Measurements from ENCODE around the gene BNC2.
"Not testable (repeated sequence)": the region's sequence is repeated elsewhere in the genome, so short reads cannot be mapped to it uniquely, and the experiment has no call there.

The BNC2 gene

DNA sequence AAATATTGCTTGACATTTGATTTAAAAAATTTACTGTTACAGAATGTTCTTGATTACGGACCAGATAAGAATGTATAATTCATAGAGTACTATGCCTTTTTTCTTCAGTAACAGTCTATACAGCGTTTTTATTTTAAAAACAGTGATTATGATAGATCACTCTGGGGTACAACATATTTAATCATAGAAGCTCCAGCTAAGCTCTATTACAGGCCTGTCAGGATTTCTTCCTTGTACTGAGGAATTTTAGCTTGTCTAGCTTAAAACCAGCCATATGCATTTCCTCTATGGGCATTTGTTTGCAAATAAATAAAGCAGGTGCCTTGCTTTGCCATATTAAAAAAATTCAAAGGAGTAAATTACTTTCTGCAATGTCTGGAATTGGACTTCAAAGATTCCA lies 423.8 kb downstream of the BNC2 start:
- Mint-ChIP-seq H3K27ac (no peak overlapping the region), H3K9me3 (no peaks in the 10 kb centered on the region), H3K27me3 (no peaks in the 10 kb centered on the region), H3K4me1 (no peaks in the 10 kb centered on the region), H3K4me3 (no peak overlapping the region)
- DNase-seq (no peak), ATAC-seq (no peak)

DNA sequence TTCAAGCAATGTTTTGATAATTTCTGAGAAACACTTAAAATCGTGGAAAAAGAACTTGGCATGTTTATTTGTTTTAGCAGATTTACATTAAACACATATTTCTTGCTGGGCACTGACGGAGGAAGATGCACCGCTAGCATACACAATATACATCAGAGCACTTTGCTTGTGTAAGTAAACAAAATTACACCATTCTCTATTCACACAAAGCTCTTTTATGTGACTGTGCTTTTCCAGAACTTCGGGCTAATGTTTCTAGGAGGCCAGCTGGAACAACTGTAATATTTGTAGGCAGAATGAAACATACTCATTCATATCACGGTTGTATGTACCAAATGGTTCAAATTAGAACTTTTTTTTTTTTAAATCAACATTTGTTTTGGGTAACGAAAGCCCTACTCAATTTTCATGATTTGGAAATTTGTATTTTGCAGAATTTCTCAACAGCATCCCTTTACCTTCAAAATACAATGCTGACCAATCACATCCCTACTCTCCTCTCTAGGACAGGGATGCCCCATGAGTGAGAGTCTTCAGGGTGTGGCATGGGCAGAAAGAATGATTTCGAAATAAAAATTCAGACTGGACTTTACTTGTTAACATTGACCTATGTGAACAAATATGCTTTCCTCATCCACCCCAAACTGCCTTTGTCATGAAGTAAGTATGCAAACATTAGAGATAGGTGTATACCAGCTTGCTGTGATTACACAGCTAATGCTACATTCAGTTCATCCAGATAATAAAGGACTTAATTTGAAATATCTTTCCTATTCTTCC lies 425.1 kb downstream of the BNC2 start:
- Mint-ChIP-seq H3K27me3 (no peaks in the 10 kb centered on the region), H3K4me3 (no peak overlapping the region), H3K9me3 (no peaks in the 10 kb centered on the region), H3K27ac (no peak overlapping the region), H3K4me1 (no peaks in the 10 kb centered on the region)
- no peak for DNase-seq
- ATAC-seq: no peak

DNA sequence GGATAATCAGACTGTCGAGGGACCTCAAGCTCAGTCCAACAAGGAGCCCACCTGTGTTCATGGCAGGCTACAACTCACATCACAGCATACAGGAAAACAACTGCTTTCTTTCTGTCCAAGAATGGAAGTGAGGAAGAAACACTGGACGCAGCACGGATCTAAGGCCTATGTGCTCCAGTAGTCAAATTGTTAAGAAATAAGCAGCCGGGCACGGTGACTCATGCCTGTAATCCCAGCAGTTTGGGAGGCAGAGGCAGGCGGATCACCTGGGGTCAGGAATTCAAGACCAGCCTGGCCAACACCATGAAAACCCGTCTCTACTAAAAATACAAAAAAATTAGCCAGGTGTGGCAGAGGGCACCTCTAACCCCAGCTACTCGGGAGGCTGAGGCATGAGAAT lies 427.8 kb downstream of the BNC2 start:
- DNase-seq (no peak), ATAC-seq (no peak)
- no peak overlapping the region for H3K4me3 Mint-ChIP-seq
- no peak overlapping the region for H3K27ac Mint-ChIP-seq
- H3K4me1 Mint-ChIP-seq: no peaks in the 10 kb centered on the region
- H3K9me3 Mint-ChIP-seq: peaks cover 0 to 4% of the 10 kb centered on the region in 2 donors
- peaks cover 8% of the 10 kb centered on the region for H3K27me3 Mint-ChIP-seq

DNA sequence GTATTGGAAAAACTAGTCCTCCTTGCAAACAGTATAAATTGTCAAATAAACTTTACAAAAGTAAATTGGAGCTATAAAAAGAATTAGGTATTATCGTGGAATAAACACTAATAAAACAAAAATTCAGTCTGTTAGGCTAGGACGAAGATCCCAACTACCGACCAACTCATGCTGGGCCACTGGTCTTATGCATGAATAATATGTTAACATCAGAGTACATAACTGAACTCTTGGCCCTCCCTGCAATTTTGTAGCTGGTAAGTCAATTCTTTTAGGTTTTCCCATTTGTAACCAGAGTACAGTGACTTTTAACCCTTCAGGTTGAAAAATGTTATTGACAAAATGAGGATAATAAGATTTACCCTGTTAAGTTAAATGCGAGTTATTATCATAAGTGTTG lies 428.7 kb downstream of the BNC2 start:
- no peak overlapping the region for H3K27ac Mint-ChIP-seq
- H3K4me3 Mint-ChIP-seq: no peak overlapping the region
- peaks cover 8% of the 10 kb centered on the region for H3K27me3 Mint-ChIP-seq
- DNase-seq: no peak
- peaks cover 2 to 4% of the 10 kb centered on the region in 2 donors for H3K9me3 Mint-ChIP-seq
- H3K4me1 Mint-ChIP-seq: no peaks in the 10 kb centered on the region
- no peak for ATAC-seq

DNA sequence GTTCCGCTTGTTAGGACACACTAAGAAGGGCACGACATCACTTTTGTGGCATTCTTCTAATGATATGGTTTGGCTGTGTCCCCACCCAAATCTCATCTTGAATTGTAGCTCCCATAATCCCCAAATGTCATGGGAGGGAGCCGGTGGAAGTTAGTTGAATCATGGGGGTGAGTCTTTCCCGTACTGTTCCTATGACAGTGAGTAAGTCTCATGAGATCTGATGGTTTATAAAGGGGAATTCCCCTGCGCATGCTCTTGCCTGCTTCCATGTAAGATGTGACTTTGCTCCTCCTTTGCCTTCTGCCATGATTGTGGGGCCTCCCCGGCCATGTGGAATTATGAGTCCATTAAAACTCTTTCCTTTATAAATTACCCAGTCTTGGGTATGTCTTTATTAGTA lies 431.6 kb downstream of the BNC2 start:
- H3K27ac Mint-ChIP-seq, H3K4me3 Mint-ChIP-seq, DNase-seq, ATAC-seq, H3K4me1 Mint-ChIP-seq, H3K27me3 Mint-ChIP-seq: not testable (repeated sequence)
- peaks cover 10 to 16% of the 10 kb centered on the region in 2 donors for H3K9me3 Mint-ChIP-seq

DNA sequence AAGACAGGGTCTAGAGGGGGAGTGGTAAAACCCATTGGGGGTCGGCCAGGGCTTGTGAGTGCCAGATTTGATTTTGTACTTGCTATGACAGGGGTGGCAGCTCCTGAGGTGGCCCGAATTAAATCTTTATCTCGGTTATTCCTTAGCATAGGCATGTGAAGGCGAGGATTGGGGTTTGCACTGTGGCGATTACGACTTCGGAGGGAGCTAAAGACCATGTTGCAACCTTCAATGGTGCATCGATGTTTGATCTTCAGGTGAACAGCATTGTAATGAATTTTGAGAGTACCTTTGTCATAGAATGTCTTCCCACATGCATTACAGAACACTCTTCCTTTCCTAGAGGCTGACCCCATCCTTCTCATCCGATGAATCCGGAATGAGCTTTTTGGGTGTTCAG lies 433.9 kb downstream of the BNC2 start:
- peaks cover 8% of the 10 kb centered on the region for H3K27me3 Mint-ChIP-seq
- no peaks in the 10 kb centered on the region for H3K4me1 Mint-ChIP-seq
- no peak overlapping the region for H3K27ac Mint-ChIP-seq
- ATAC-seq (no peak), DNase-seq (no peak)
- H3K4me3 Mint-ChIP-seq: no peak overlapping the region
- peaks cover 10 to 16% of the 10 kb centered on the region in 2 donors for H3K9me3 Mint-ChIP-seq

DNA sequence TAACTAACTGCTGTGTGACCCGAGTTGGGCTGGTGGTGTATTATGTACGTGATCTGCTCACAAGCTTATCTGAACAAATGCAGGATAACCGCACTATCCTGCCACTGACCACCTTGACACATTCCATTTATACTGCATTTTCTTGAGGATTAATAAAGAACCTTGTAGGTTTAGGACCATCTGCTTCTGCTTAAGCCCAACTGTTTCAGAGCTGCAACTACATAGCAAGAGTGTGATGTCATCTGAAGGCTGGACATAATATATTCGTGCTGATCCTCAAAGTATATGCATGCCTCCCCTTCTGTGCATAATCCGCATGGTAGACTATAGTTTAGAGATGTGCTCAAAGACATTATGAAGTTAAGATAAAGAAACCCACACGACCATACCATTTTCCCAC lies 435.9 kb downstream of the BNC2 start:
- Mint-ChIP-seq H3K4me1 (no peaks in the 10 kb centered on the region), H3K9me3 (peaks cover 10 to 16% of the 10 kb centered on the region in 2 donors), H3K27me3 (peaks cover 8% of the 10 kb centered on the region), H3K4me3 (no peak overlapping the region), H3K27ac (no peak overlapping the region)
- DNase-seq (no peak), ATAC-seq (no peak)

DNA sequence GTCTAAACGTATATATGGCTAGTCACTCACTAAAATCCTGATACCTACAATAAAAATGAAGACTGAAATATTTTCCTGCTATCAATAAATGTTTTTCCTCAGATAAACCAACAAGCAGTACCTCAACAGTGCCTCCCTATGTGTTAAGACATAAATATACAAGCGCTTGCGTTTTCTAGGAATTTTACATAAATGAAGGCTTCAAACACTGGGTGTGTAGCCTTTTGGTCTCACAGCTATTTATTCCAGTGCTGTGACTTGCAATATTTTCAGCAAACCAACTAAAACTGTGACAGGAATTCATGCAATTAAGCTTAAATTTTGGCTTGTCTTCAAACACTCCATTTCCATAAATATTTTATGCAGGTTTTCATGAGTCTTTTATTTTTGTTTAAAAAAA lies 437.0 kb downstream of the BNC2 start:
- DNase-seq (no peak), ATAC-seq (no peak)
- Mint-ChIP-seq H3K27me3 (no peaks in the 10 kb centered on the region), H3K4me3 (no peak overlapping the region), H3K4me1 (no peaks in the 10 kb centered on the region), H3K9me3 (peaks cover 6 to 16% of the 10 kb centered on the region in 2 donors), H3K27ac (no peak overlapping the region)

DNA sequence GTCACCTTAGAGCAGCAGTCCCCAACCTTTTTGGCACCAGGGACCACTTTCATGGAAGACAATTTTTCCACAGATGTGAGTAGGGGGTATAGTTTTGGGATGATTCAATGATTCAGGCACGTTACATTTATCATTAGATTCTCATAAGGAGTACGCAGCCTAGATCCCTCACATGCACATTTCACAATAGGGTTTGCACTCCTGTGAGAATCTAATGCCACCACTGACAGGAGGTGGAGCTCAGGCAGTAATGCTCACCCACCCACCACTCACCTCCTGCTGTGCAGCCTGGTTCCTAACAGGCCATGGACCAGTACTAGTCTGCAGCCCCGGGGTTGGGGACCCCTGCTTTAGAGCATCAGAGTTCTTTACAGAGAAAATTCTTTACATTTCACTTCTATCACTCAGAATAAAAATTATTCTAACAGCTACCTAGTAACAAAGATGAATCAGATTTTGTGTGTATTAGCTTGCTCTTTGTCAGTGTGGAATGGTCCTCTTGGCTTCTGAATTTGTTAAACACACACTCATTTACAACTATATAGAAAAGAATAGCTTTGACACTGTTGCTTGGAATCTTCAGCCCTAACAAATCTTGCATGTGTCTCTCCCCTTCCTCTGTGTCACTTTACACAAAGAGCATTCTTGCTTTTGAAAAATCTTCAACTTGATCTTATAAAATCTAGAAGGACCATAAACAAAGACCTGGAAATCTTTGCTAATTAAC lies 438.6 kb downstream of the BNC2 start:
- no peaks in the 10 kb centered on the region for H3K27me3 Mint-ChIP-seq
- H3K4me3 Mint-ChIP-seq: no peak overlapping the region
- peaks cover 6 to 14% of the 10 kb centered on the region in 2 donors for H3K9me3 Mint-ChIP-seq
- no peaks in the 10 kb centered on the region for H3K4me1 Mint-ChIP-seq
- ATAC-seq (no peak), DNase-seq (no peak)
- H3K27ac Mint-ChIP-seq: no peak overlapping the region

DNA sequence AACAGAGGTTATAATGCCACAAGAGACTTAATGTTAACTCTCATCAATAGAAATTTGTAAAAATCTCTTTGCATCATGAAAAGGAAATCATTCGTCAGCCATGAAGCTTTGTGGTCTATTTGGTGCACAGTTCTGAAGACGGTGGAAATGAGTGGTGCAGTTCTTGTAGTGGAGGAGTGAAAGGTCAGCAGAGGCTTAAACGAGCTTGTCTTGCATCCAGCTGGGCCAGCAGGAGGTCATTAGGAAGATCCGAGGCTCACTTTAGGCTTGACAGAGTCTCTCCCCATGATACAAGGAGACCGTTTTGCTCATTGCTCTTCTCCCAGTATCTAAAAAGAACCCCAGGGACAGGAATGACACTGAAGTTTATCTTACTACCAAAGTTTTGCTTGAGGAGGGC lies 440.8 kb downstream of the BNC2 start:
- ATAC-seq: no peak

DNA sequence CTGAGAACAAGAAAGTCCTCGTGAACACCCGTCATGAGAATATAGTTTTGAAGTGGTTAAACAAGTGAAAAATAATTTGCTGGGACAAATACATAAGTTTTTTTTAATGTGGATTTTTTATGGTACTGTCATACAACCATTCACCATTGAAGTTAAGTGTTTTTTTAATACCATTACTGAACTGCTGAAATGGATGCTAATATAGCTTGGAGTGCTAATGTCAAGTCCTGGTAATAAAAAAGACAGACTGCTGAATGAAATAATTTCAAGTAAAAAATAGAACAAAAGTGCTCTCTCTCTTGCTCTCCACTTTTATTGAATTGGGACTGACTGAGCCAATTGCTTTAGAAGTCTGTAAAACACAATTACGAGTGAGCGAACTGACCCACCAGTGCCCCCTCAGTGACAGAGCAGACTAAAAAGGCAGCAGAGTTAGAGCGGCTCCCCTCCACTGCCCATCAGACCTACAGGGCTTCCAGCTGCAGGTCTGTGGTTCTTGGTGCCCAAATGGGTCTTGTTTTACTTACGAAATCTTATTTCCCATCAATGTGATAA lies 442.5 kb downstream of the BNC2 start:
- DNase-seq (no peak), ATAC-seq (no peak)
- Mint-ChIP-seq H3K4me1 (no peaks in the 10 kb centered on the region), H3K9me3 (no peaks in the 10 kb centered on the region), H3K4me3 (no peak overlapping the region), H3K27me3 (no peaks in the 10 kb centered on the region), H3K27ac (no peak overlapping the region)

More for the DNA sequence above, 440.8 kb downstream of the BNC2 start:
- H3K4me1 Mint-ChIP-seq: no peaks in the 10 kb centered on the region
- no peak overlapping the region for H3K4me3 Mint-ChIP-seq
- H3K27ac Mint-ChIP-seq: peak overlapping the region in 1 of 2 donors; percentile 16
- H3K27me3 Mint-ChIP-seq: no peaks in the 10 kb centered on the region
- DNase-seq: no peak
- no peaks in the 10 kb centered on the region for H3K9me3 Mint-ChIP-seq

DNA sequence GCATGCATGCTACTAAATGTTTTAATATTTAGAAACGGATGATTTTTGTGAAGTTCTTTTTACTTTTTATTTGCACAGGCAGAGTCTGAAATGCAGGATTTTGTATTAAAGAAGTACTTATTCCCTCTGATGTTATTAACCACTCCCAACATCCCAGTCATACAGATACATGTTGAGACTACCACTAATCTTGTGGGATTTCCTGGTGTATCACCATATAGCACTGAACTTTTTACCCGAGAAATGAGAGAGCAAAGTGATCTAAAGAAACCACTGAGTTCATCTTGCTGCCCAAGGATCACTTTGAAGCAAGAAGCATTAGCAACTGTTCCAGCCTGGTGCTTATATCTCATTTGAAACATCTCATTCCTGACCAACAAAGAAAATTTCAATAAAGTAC lies 443.8 kb downstream of the BNC2 start:
- H3K9me3 Mint-ChIP-seq: no peaks in the 10 kb centered on the region
- no peak for DNase-seq
- no peaks in the 10 kb centered on the region for H3K27me3 Mint-ChIP-seq
- H3K4me1 Mint-ChIP-seq: no peaks in the 10 kb centered on the region
- ATAC-seq: no peak
- H3K27ac Mint-ChIP-seq: no peak overlapping the region
- no peak overlapping the region for H3K4me3 Mint-ChIP-seq

DNA sequence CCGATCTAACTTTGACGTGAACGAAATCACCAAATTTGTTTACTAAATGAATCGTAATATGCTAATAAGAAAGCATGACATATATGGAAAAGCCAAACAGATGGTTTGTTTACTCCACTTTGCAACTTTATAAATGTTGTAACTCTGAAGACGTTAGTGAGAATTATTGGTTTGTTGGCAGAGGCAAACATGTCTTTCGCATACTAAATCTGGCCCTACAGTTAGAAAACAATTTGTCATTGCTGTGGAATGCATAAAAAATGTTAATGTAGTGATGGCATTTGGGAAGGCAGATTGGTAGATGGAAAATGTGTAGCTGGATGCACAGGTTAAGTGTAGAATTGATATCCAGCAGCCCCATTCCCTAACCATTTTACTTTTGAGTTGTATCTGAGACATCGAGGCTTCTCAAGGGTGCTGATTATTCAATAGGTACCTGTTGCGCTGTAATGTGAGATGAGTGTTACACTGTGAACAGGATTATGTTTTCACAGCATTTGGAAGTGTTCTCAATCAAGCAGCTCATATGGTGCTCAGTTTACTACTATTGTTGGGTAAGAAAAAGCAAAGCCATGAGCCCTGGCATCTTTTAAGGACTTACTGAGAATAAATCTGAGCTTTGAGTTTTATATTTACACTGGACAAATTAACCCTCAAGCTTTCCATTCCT lies 444.8 kb downstream of the BNC2 start:
- Mint-ChIP-seq H3K27ac (no peak overlapping the region), H3K27me3 (no peaks in the 10 kb centered on the region), H3K4me1 (no peaks in the 10 kb centered on the region), H3K9me3 (no peaks in the 10 kb centered on the region), H3K4me3 (no peak overlapping the region)
- DNase-seq (no peak), ATAC-seq (no peak)

DNA sequence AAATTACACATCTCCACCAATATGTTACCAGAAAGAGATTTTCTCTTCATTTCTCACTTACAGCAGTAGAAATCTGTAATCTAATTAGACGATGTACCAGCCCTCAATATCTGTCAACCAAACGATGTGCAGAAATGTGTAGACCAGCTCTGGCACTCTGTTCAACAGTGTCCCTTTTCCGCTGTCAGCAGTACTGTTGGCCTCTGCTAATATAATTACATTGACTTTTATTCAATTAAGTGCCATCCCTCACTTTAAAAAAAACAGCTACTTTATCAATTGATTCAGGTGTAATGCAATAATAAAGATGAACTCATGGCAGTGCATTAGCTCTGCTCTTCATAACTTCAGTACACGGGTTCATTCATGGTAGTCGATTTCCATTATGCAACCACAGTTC lies 448.4 kb downstream of the BNC2 start:
- Mint-ChIP-seq H3K4me1 (no peaks in the 10 kb centered on the region), H3K9me3 (no peaks in the 10 kb centered on the region), H3K27ac (no peak overlapping the region), H3K4me3 (no peak overlapping the region), H3K27me3 (no peaks in the 10 kb centered on the region)
- ATAC-seq (no peak), DNase-seq (no peak)

DNA sequence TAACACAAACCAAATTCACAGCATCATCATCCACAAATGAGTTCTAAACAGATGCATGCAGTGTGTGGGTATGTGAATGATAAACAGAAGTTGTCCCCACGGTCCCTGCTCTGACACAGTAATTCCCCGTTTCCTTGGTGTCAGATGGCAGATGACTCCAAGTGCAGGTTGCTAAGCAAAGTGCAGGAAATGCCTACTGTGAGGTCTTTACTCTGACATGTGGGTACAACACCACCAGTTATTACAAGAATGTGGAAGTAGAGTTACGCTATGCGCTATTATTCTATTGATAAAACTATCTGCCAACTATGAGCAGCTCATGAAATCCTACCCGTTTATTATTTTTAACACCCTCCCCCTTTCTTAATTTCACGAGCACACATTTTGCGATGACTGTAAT lies 448.9 kb downstream of the BNC2 start:
- DNase-seq: no peak
- no peak overlapping the region for H3K27ac Mint-ChIP-seq
- H3K9me3 Mint-ChIP-seq: no peaks in the 10 kb centered on the region
- ATAC-seq: no peak
- no peaks in the 10 kb centered on the region for H3K4me1 Mint-ChIP-seq
- no peak overlapping the region for H3K4me3 Mint-ChIP-seq
- no peaks in the 10 kb centered on the region for H3K27me3 Mint-ChIP-seq

DNA sequence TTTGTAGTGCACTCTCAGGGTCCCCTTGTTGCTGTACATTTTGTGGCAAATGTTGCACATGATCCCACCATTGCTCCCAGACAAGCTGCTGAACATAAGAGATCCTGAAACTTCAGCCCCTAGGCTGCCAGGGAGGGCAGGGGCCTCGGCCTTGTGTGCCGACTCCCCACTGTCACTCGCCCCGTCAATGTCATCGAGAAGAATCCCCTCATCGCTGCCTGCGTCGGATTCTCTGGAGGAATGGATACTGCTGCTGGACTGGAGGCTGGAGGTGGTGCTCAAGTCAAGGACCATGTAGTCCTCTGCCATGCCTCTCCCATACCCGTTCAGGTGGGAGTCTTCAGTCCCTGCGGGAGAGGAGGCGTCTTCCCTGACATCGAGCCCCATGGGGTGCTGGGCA lies 451.3 kb downstream of the BNC2 start:
- Mint-ChIP-seq H3K27me3 (no peaks in the 10 kb centered on the region), H3K27ac (no peak overlapping the region)

More for the DNA sequence above, 451.3 kb downstream of the BNC2 start:
- DNase-seq (no peak), ATAC-seq (no peak)
- Mint-ChIP-seq H3K9me3 (no peaks in the 10 kb centered on the region), H3K4me1 (no peaks in the 10 kb centered on the region), H3K4me3 (no peak overlapping the region)
